RWPE2 (cell line): Measurements from ENCODE around the gene TLE3.

Experiments used
- ATAC-seq: fragments of 200-7000 bp; cut with Tn5 transposase; 3 replicates; pipeline ENCODE4 v1.9.1; 2021; ENCODE audit warnings: low read depth
- DNase-seq: peaks from one replicate; pipeline ENCODE4 v3.0.0-alpha.2; 2020; ENCODE audit warnings: low spot score
- H3K27ac ChIP-seq: fragments of 450-650 bp; 2 replicates; pipeline ENCODE4 v1.5.1; 2017; ENCODE audit warnings: mild to moderate bottlenecking; ENCODE audit not compliant: poor library complexity, severe bottlenecking
- H3K27me3 ChIP-seq: fragments of 250-450 bp; sonication (Bioruptor Pico); 2 replicates; pipeline ENCODE4 v1.5.1; 2021; ENCODE audit warnings: mild to moderate bottlenecking, moderate library complexity; ENCODE audit not compliant: insufficient read depth, poor library complexity, severe bottlenecking
- H3K36me3 ChIP-seq: fragments of 250-450 bp; sonication (Bioruptor Pico); 2 replicates; pipeline ENCODE4 v1.5.1; 2020; ENCODE audit warnings: low read depth, mild to moderate bottlenecking, moderate library complexity
- H3K4me1 ChIP-seq: fragments of 250-450 bp; sonication (Bioruptor Pico); 2 replicates; pipeline ENCODE4 v1.5.1; 2021; ENCODE audit warnings: mild to moderate bottlenecking, moderate library complexity; ENCODE audit not compliant: insufficient read depth, poor library complexity, severe bottlenecking
- H3K4me3 ChIP-seq: fragments of 250-450 bp; sonication (Bioruptor Pico); 2 replicates; pipeline ENCODE4 v1.5.1; 2021; ENCODE audit warnings: mild to moderate bottlenecking, moderate library complexity; ENCODE audit not compliant: severe bottlenecking
- H3K9me3 ChIP-seq: fragments of 250-450 bp; sonication (Bioruptor Pico); 2 replicates; pipeline ENCODE4 v1.5.1; 2021; ENCODE audit warnings: mild to moderate bottlenecking, moderate library complexity; ENCODE audit not compliant: severe bottlenecking
- TF ChIP-seq, protein P1 (sequence below): fragments of 450-650 bp; IDR thresholded peaks from one replicate; pipeline ENCODE4 v1.5.1; 2017; ENCODE audit warnings: mild to moderate bottlenecking, moderate library complexity; ENCODE audit not compliant: poor library complexity, severe bottlenecking

Gene TLE3

DNA sequence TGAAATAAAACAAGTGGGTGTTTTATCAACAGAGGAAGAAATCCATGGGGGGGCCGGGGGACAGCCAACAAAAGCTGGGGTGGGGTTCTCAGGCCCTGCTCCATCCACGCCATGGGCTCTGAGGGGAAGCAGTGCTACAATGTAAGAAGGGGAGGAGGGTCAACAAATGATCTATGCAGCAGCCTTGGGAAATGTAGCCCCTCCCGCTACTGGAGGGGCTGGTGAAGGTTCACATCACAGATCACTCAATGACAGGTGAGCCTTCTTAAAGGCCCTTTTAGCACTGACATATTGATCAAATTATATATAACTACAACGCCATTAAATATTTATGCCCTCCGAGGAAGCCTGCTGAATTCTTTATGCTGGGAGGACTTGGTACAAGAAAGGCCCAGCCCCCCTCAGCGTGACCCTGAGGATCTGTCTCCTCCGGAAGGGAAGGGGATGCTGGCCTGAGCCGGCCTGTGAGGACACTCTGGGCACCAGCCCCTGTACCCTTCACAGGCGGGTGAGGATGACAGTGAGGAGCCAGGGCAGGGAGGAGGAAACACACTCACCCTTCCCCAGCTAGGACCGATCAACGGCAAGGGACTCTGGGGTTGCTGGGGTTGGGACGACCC, 15.3 kb downstream of the TLE3 start:
- no peaks in the 10 kb centered on the region for H3K27me3 ChIP-seq
- ATAC-seq, result no peak
- no peak overlapping the region for H3K4me3 ChIP-seq
- no peak for DNase-seq
- TF ChIP-seq, protein P1, sequence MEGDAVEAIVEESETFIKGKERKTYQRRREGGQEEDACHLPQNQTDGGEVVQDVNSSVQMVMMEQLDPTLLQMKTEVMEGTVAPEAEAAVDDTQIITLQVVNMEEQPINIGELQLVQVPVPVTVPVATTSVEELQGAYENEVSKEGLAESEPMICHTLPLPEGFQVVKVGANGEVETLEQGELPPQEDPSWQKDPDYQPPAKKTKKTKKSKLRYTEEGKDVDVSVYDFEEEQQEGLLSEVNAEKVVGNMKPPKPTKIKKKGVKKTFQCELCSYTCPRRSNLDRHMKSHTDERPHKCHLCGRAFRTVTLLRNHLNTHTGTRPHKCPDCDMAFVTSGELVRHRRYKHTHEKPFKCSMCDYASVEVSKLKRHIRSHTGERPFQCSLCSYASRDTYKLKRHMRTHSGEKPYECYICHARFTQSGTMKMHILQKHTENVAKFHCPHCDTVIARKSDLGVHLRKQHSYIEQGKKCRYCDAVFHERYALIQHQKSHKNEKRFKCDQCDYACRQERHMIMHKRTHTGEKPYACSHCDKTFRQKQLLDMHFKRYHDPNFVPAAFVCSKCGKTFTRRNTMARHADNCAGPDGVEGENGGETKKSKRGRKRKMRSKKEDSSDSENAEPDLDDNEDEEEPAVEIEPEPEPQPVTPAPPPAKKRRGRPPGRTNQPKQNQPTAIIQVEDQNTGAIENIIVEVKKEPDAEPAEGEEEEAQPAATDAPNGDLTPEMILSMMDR, result no peak
- H3K9me3 ChIP-seq, result no peaks in the 10 kb centered on the region
- H3K36me3 ChIP-seq, result peaks cover 78% of the 10 kb centered on the region
- no peaks in the 10 kb centered on the region for H3K4me1 ChIP-seq
- no peak overlapping the region for H3K27ac ChIP-seq

DNA sequence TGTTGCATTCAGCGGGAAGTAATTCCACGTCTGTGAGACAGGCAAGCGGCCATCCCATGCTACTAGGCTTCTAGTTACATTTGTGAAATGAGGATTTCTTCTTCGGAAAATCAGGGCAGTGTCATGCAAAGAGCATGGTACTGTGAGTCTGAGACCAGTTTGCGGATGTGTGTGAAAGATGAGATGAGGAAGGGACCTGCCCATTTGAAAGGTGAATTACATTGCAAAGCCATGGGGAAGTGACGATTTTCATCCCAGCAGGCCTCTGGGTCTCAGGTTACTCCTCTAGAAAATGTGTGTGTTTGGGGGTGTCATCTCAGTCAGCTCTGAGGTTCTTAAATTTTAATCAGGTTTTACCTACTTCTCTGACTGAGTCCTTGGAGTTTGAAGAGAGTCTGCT, 16.1 kb downstream of the TLE3 start:
- Histone ChIP-seq H3K4me3 (no peak overlapping the region), H3K27ac (no peak overlapping the region), H3K27me3 (no peaks in the 10 kb centered on the region), H3K4me1 (no peaks in the 10 kb centered on the region), H3K36me3 (peaks cover 71% of the 10 kb centered on the region), H3K9me3 (no peaks in the 10 kb centered on the region)
- ATAC-seq, result no peak
- DNase-seq, result no peak
- TF ChIP-seq, protein P1, result no peak

DNA sequence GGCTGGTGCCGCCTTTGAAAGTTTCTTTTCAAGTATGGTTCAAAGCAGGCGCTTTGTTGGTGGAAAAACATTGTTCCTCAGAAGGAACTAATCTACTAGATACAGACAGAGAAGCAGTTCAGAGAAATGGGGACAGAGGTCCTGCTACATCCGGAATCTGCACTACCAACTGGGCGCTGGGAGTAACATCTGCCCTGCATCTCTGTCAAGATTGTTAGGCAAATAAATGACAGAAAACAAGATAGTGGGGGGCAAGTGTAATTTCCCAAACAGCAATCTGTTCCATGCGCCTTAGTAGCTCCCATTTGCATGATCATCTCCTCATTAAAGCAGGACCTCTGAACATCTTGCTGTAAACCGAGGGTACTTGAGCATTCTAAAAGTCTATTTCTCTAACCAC, 17.4 kb downstream of the TLE3 start:
- no peak overlapping the region for H3K27ac ChIP-seq
- H3K4me3 ChIP-seq, result no peak overlapping the region
- TF ChIP-seq, protein P1, result no peak
- H3K36me3 ChIP-seq, result peaks cover 69% of the 10 kb centered on the region
- H3K9me3 ChIP-seq, result no peaks in the 10 kb centered on the region
- DNase-seq (no peak), ATAC-seq (no peak)
- H3K4me1 ChIP-seq, result no peaks in the 10 kb centered on the region
- no peaks in the 10 kb centered on the region for H3K27me3 ChIP-seq

DNA sequence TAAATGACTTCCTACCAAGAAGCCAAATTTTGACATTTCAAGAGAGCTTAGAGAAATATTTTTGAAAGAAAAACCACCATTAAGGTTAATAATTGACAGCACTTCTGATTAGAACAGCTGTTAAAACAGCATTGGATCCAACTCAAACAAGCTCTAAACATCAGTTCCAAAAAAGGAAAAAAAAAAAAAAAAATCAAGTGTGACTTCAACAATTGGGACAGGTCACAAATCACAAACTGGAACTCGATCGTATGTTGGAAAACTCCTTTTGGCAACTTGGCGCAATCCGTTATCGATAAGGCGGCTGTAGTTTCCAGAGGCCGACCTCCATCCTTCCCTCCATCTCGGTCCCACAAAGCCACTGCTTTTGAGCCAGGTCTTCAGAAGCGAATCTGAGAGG, 17.8 kb downstream of the TLE3 start:
- H3K4me3 ChIP-seq, result no peak overlapping the region
- TF ChIP-seq, protein P1, result no peak
- H3K9me3 ChIP-seq, result no peaks in the 10 kb centered on the region
- no peak for ATAC-seq
- H3K4me1 ChIP-seq, result no peaks in the 10 kb centered on the region
- DNase-seq, result no peak
- H3K27me3 ChIP-seq, result no peaks in the 10 kb centered on the region
- no peak overlapping the region for H3K27ac ChIP-seq
- H3K36me3 ChIP-seq, result peaks cover 69% of the 10 kb centered on the region

DNA sequence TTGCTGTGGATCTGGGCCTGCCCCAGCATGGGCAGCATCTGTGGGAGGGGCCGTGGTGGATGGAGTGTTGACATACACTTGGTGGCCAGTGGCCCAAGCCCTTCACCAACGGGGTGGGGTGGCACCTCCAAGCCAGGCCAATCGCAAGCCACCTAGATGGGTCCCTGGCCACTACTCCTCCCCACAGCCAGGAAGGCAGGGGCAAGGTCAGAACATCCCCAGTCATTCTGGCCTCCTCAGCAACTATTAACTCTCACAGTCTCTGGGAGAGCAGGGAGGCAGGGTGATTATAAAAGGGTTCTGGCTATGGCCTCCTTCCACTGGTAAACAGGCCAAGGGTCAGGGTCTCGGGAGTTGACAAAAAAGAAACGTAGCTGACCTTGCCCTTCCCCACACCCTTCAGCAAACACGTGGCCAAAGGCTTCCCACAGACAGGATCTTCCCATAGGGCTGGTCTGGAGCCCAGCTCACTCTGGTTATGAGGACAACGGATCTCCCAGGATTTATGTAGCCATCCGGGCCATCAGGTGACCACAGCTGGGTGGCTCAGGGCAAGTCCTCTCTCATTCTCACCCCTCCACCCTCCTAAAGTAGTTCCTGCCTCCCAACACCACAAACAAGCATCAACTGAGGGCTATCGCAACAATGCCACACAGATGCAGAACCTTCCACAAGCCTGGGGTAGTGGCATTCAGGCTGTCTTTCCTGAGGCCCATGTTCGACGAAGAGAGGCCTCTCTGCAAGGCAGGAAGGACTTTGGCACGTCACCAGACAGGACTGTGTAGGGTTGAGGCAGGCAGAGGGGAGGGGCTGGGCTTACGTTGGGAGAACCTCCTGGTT, 18.9 kb downstream of the TLE3 start:
- H3K4me3 ChIP-seq, result no peak overlapping the region
- no peaks in the 10 kb centered on the region for H3K4me1 ChIP-seq
- no peak for ATAC-seq
- H3K27ac ChIP-seq, result no peak overlapping the region
- no peaks in the 10 kb centered on the region for H3K27me3 ChIP-seq
- no peak for DNase-seq
- H3K36me3 ChIP-seq, result peaks cover 69% of the 10 kb centered on the region
- no peaks in the 10 kb centered on the region for H3K9me3 ChIP-seq
- TF ChIP-seq, protein P1, result no peak
